Activated T-helper 1 cell treated with anti-CD3 and anti-CD28 coated beads, Interleukin-2, amount 50 U/mL, for 16 hours (primary cell): ENCODE results near the gene VMAC.

Experiments
- DNase-seq, 2 donors: peaks; one replicate each; pipeline ENCODE4 v3.0.0-alpha.2; 2020; ENCODE audit warnings: low read depth in 1 of 2, low spot score in 1 of 2

The VMAC gene

DNA sequence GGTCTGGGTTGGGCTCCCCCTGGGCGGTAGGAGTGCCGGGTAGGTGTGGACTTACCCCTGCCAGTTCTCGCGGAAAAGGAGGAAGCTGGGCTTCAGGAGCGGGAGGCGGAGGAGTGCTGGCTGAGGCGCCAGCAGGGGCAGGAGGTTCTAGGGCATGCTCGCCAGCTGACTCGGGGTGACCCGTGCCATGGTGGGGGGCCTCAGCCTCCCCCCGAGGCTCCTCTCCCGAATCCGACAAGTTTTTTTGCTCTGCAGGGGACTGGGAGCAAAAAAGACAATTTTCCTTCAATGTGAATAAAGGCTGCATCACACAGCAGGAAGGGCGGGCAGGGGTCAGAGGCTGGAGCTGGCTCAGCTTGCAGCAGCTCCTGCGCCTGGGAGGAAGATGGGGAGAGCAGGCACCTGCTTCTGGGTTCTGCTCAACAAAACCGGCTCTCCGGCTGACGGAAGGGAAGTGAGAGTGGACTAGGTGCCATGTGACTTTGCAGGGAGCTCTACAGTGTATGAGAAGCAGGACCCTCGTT lies 46.7 kb downstream of the VMAC start:
- no peak for DNase-seq

- DNase-seq = no peak
These were observed 47.7 kb downstream of the VMAC start for GRCh38 chr19:5952193-5953029.

DNA sequence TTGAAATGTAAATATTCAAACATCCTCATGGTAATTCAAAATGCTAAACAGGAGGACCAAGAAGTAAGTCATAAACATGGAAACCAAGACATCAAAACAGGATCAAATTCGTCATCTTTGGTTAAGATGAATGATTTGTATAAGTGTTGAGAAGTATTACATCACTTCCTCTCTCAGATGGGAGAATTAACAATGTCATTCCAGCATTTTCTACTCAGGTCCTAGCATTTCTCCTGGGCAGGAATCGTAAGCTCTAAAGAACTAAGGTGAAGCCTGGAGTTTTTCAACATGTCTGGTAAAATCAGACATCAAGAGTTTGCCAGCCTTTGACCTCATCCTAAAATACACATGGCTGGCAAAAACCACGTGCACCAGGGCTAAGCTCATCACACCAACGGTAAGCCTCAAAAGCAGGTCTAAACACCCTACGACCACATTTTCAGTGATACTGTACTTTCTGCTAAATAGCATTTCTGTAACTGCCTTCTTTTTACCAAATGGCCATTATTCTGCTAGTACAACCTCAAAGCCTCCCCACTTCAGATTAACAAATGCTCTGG lies 48.4 kb downstream of the VMAC start:
- no peak for DNase-seq

GRCh38 chr19:5953680-5954213 lies 49.1 kb downstream of the VMAC start:
- DNase-seq = no peak

DNA sequence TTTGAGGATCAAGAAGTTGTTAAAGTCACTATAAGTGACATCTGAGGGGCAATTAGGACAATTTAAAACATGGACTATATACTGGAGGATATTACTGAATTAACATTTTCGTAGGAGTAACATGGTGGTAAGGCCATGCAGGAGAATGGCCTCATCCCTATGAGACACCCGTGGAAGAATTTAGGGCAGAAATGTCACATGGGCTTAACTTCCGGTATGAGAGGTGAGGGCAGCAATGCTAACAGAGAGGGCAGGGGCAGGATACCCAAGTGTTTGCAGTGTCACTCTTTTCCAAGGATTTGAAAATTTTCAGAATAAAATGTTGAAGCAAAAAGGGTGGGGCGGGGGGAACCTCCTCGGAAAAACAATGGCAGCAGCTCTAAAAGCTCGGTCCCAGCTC lies 49.6 kb downstream of the VMAC start:
- DNase-seq = no peak

- DNase-seq = no peak
These were observed 50.9 kb downstream of the VMAC start for GRCh38 chr19:5955636-5955935.

DNA sequence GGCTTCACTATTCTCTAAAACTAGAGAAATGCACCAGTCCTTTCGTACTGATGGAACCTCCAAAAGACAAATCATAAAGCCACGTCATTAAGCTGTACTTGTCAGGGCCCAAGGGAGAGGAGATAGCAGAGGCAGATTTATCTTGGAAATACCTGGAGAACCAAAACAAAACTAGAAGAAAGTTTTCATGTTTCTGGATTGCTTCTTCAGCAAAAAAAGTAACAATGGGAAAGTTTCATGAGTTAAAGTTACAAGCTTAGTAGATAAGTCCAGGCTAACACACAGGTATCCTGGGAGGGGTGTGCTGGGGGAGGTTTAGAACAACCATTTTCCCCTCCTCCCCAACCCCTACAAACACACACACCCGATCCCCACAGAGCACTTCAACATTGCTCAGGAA lies 51.7 kb downstream of the VMAC start:
- DNase-seq = no peak

DNA sequence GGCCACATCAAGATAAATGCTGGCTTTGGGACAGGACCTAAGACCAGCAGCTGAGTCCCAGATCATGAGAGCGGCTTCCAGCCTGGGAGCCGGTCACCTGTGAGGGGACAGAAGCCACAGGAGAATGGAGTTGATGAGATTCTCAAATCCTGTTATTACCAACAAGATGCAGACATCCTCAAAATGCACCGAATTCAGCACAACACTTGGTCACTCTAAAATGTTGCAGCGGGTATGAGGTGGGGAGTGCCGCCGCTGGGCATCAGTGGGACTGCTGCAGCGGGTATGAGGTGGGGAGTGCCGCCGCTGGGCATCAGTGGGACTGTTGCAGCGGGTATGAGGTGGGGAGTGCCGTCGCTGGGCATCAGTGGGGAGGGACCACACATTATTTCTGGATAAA lies 52.1 kb downstream of the VMAC start:
- DNase-seq = no peak

DNA sequence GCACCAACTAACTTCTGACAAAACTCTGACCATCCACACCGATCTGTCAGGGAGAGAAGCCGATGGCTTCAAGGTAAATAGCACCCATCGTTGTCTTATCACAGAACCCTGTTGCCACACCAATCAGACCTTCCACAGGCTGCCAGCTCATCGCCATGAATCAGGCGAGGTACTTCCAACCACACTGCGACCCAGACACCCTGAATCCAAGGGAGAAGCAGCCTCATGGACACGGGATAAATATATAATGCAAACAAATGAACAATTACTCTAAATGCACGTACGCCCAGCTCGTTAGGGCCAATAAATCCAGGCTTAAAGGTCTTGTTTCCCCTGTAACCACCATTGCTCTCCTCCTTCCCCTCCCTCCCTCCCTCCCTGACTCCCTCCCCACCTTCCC lies 52.5 kb downstream of the VMAC start:
- no peak for DNase-seq

- no peak for DNase-seq
These were observed 53.6 kb downstream of the VMAC start for GRCh38 chr19:5958074-5958850.

GRCh38 chr19:5958851-5959122 lies 54.1 kb downstream of the VMAC start:
- no peak for DNase-seq

DNA sequence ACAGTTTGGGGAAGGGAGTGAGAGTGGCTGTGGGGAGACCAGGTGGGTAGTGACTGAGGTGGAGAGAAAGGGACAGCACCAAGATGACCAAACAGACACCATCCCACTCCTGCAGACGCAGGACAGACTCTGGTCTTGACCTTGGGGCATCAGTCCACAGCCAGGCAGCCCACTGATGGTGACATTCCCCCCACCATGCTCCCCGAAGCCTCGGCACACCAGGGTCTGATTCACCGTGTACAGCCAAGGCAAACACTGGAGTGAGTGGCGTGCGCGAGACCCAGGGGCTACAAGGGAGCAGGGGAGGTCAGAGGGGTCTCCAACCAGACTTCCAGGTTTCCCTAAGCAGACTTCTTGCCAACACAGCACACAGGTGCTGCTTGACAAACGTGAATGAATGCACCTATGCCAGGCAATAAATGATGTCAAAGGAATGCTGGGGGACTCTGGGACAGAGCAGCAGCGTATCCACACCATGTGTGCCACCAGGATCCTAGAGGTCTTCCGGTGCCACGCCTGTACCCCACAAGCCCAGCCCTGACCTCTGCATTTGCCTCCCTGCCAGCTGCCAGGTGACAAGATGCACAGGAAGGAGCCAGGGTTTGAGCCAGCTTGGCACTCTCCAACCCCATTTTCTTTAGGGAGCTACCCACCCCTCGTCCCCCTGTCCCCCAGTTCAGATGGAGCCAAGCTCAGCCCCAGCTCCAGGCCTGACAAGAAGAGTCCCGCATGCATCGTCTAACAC lies 54.8 kb downstream of the VMAC start:
- DNase-seq = no peak
